ENCODE data around the gene MMP24.

Gene MMP24

DNA sequence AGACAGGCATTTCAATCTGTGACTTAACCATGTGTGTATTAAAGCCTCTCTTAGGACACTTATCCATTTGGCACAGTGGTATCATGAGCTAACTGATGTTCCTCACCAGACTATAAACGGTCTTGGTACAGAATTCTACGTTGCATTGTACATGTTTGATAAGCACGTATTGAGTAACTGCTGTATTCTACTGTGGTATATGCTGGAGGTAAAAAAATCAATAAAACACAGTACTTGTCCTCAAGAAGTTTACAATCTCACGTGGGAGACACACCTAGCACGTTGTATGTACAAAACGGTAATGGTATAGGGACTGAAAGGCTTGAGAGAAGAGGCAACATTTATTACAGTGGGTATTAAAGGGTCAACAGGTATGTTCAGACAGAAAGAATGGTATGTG, 98.9 kb downstream of the MMP24 start:
- TF ChIP-seq, protein P1, sequence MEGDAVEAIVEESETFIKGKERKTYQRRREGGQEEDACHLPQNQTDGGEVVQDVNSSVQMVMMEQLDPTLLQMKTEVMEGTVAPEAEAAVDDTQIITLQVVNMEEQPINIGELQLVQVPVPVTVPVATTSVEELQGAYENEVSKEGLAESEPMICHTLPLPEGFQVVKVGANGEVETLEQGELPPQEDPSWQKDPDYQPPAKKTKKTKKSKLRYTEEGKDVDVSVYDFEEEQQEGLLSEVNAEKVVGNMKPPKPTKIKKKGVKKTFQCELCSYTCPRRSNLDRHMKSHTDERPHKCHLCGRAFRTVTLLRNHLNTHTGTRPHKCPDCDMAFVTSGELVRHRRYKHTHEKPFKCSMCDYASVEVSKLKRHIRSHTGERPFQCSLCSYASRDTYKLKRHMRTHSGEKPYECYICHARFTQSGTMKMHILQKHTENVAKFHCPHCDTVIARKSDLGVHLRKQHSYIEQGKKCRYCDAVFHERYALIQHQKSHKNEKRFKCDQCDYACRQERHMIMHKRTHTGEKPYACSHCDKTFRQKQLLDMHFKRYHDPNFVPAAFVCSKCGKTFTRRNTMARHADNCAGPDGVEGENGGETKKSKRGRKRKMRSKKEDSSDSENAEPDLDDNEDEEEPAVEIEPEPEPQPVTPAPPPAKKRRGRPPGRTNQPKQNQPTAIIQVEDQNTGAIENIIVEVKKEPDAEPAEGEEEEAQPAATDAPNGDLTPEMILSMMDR (IDR thresholded peaks at IDR 0.05; ENCODE audit: extremely low read depth, missing control alignments), result no peak
- DNase-seq (ENCODE audit: low spot score), result no peak

DNA sequence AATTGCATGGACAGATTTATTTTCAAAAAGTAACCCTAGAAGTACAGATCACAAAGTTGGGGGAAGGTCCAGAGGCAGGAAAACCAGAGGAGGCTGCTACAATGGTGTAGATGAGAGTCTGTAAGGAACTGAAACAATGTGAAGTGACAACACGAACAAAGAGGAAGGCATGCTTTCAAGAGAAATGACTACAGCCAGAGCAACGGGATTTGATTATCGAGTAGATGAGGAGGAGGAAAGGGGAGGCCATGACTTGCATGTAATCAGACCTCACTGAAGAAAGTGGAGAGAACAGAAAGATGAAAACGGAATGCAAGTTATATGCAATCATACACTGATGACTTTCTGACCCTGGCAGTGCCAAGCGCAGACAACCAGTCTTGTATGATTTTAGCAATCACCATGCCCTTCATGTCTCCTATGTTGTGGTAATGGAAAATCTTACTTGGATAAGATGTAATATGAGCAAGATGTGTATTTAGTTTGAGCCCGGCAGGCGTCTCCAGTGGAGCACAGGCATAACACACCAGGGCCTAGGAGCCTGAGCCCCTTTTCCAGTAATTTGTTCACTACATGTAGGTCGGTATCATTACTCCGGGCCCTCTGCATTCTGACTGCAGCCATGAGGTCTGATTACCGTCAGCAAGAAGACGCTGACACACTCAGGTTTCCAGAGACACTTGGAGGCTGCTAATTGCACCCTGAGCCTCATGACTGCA, 99.7 kb downstream of the MMP24 start:
- TF ChIP-seq, protein P1 (IDR thresholded peaks at IDR 0.05; ENCODE audit: extremely low read depth, missing control alignments), result no peak
- no peak for DNase-seq (ENCODE audit: low spot score)
